Panc1 (cell line): ENCODE results near the gene ENTREP1. TPM values are rescaled to one million over a fixed set of nuclear protein-coding genes. Genes with fewer than 3 reads are reported as not detected.

ENCODE experiments used
- ATAC-seq: fragments of 200-7000 bp; cut with Tn5 transposase; 2 replicates; pipeline ENCODE4 v1.9.1; 2020; ENCODE audit warnings: mild to moderate bottlenecking, moderate library complexity
- BruUV-seq: library from RNA; stranded (reverse); fragments of 400-500 nt; replicated peaks from 2 replicates; lab custom pipeline; 2021; lab: Mats Ljungman, UMichigan
- CTCF ChIA-PET: fragments of 300-600 bp; sonication (Branson Sonifier 250); formaldehyde crosslinking; loops from one replicate; lab custom pipeline; 2022; ENCODE audit warnings: antibody characterized with exemption; lab: Charles Lee
- POLR2A ChIA-PET: fragments of 300-600 bp; sonication (Branson Sonifier 250); formaldehyde crosslinking; loops from one replicate; lab custom pipeline; 2022; ENCODE audit warnings: antibody characterized with exemption; lab: Charles Lee
- DNase-seq: peaks from one replicate; pipeline ENCODE4 v3.0.0-alpha.2; 2010; ENCODE audit warnings: low read depth, low spot score
- H3K27ac ChIP-seq: 2 replicates; pipeline ENCODE4 v1.5.1; 2011; ENCODE audit warnings: mild to moderate bottlenecking, low read length, inconsistent platforms
- H3K27me3 ChIP-seq: fragments of 200-500 bp; sonication (Bioruptor generic); 2 replicates; pipeline ENCODE4 v1.6.0; 2014; ENCODE audit warnings: low read length, inconsistent platforms; ENCODE audit not compliant: control insufficient read depth, insufficient read depth
- H3K36me3 ChIP-seq: fragments of 200-500 bp; sonication (Bioruptor generic); 2 replicates; pipeline ENCODE4 v1.5.1; 2014; ENCODE audit warnings: inconsistent platforms, mild to moderate bottlenecking, low read length, moderate library complexity; ENCODE audit not compliant: control insufficient read depth, insufficient read depth
- H3K4me1 ChIP-seq: 2 replicates; pipeline ENCODE4 v1.5.1; 2011; ENCODE audit warnings: inconsistent platforms, mild to moderate bottlenecking, low read length, moderate library complexity; ENCODE audit not compliant: control insufficient read depth, insufficient read depth
- H3K4me3 ChIP-seq, 2 experiments: 2 replicates each; pipeline ENCODE4 v1.5.1; 2011 to 2012; ENCODE audit warnings: low read depth in 2 of 2, low read length in 2 of 2, mild to moderate bottlenecking in 2 of 2, inconsistent platforms in 1 of 2, moderate library complexity in 1 of 2
- H3K9me3 ChIP-seq: fragments of 200-500 bp; sonication (Bioruptor generic); 2 replicates; pipeline ENCODE4 v1.5.1; 2014; ENCODE audit warnings: low read depth, mild to moderate bottlenecking, inconsistent platforms, low read length, moderate library complexity; ENCODE audit not compliant: control insufficient read depth, insufficient read depth
- POLR2AphosphoS5 ChIP-seq: IDR thresholded peaks from 2 replicates; pipeline ENCODE4 v1.6.1; 2012; ENCODE audit warnings: mild to moderate bottlenecking, low read depth, low read length, moderate library complexity
- SIN3A ChIP-seq: IDR thresholded peaks from 2 replicates; pipeline ENCODE4 v1.6.1; 2012; ENCODE audit warnings: low read depth, mild to moderate bottlenecking, low read length, moderate library complexity, borderline replicate concordance; ENCODE audit not compliant: insufficient read depth
- TCF7L2 ChIP-seq: IDR thresholded peaks from 2 replicates; pipeline ENCODE4 v1.6.1; 2011; ENCODE audit warnings: mild to moderate bottlenecking, low read depth, low read length, inconsistent platforms
- in situ Hi-C: cut with HindIII; loops from 2 replicates; pipeline ENCODE4 v1.10.0; 2016; ENCODE audit warnings: low sequenced_read_pairs, low pct_unique_long_range_greater_than_20kb
- intact Hi-C: fragments of 100-400 bp; cut with micrococcal nuclease; formaldehyde crosslinking; loops from one replicate; pipeline ENCODE4 v1.10.0; 2022; ENCODE audit not compliant: unreplicated experiment
- total RNA-seq: library from RNA; stranded (reverse); gene quantifications from one replicate; pipeline ENCODE4 v1.2.1, GENCODE V29; 2021; ENCODE audit not compliant: unreplicated experiment
- TF ChIP-seq, protein P1 (sequence below): fragments of 450-650 bp; IDR thresholded peaks from 2 replicates; pipeline ENCODE4 v1.5.1; 2017; ENCODE audit warnings: mild to moderate bottlenecking
- TF ChIP-seq, protein P2 (sequence below), 2 experiments: IDR thresholded peaks; 2 replicates each; pipeline ENCODE4 v1.6.1; 2011 to 2012; ENCODE audit warnings: low read depth in 2 of 2, control low read depth in 1 of 2, low read length in 1 of 2, mild to moderate bottlenecking in 1 of 2, moderate library complexity in 1 of 2; ENCODE audit not compliant: insufficient read depth in 1 of 2

ENTREP1 gene
- total RNA-seq, 1 experiment from 2014 or later = 0.13 TPM

DNA sequence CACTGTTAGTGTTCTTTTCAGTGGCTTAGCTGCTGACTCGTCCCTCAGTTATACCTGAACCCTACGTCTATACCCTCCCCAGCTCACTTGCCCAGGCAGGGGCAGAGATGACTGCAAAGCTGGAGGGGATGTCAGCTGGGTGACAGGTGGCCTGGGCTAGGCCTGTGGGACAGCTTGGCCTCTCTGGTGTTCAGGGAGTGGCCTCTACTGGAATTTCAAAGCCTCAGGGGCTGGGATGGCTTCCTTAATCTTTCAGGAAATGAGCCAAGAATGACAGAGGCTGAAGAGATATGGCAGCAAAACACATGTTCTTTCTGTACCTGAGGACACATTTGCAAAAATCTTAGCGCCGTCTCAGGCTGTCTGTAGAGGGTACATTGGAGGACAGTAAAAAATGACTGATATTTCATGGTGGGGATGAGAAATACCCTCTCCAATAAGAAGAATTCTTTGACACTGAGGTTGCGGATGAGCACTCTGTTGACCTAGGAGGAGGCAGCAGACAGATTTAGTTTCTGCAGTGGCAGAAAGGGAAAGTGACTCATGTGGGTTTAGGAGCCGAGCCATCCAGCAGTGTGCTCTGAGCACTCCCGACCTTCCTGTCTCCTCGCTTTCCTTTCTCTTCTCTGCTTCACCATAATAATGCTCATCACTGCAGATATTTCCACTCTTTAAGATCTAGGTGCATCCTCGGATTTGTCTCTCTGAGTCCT is 54.4 kb downstream of the ENTREP1 start:
- H3K27ac ChIP-seq = no peak overlapping the region
- ATAC-seq = no peak
- TF ChIP-seq, protein P1, sequence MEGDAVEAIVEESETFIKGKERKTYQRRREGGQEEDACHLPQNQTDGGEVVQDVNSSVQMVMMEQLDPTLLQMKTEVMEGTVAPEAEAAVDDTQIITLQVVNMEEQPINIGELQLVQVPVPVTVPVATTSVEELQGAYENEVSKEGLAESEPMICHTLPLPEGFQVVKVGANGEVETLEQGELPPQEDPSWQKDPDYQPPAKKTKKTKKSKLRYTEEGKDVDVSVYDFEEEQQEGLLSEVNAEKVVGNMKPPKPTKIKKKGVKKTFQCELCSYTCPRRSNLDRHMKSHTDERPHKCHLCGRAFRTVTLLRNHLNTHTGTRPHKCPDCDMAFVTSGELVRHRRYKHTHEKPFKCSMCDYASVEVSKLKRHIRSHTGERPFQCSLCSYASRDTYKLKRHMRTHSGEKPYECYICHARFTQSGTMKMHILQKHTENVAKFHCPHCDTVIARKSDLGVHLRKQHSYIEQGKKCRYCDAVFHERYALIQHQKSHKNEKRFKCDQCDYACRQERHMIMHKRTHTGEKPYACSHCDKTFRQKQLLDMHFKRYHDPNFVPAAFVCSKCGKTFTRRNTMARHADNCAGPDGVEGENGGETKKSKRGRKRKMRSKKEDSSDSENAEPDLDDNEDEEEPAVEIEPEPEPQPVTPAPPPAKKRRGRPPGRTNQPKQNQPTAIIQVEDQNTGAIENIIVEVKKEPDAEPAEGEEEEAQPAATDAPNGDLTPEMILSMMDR = no peak
- TF ChIP-seq, protein P2, sequence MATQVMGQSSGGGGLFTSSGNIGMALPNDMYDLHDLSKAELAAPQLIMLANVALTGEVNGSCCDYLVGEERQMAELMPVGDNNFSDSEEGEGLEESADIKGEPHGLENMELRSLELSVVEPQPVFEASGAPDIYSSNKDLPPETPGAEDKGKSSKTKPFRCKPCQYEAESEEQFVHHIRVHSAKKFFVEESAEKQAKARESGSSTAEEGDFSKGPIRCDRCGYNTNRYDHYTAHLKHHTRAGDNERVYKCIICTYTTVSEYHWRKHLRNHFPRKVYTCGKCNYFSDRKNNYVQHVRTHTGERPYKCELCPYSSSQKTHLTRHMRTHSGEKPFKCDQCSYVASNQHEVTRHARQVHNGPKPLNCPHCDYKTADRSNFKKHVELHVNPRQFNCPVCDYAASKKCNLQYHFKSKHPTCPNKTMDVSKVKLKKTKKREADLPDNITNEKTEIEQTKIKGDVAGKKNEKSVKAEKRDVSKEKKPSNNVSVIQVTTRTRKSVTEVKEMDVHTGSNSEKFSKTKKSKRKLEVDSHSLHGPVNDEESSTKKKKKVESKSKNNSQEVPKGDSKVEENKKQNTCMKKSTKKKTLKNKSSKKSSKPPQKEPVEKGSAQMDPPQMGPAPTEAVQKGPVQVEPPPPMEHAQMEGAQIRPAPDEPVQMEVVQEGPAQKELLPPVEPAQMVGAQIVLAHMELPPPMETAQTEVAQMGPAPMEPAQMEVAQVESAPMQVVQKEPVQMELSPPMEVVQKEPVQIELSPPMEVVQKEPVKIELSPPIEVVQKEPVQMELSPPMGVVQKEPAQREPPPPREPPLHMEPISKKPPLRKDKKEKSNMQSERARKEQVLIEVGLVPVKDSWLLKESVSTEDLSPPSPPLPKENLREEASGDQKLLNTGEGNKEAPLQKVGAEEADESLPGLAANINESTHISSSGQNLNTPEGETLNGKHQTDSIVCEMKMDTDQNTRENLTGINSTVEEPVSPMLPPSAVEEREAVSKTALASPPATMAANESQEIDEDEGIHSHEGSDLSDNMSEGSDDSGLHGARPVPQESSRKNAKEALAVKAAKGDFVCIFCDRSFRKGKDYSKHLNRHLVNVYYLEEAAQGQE (IDR thresholded peaks at IDR 0.05; ENCODE audit: insufficient read depth in 1 of 2, low read depth in 2 of 2, low read length in 1 of 2) = no peak
- no peak for TF ChIP-seq POLR2AphosphoS5
- TF ChIP-seq SIN3A = no peak
- TF ChIP-seq TCF7L2 = no peak
- BruUV-seq = no TSS peak
- no peak for DNase-seq
- intact Hi-C loops (no loop called here), in situ Hi-C loops (no loop called here)
- ChIA-PET CTCF (no interaction called here), POLR2A (no interaction called here)
- H3K27me3 ChIP-seq = no peaks in the 10 kb centered on the region
- no peaks in the 10 kb centered on the region for H3K36me3 ChIP-seq
- H3K4me1 ChIP-seq = no peaks in the 10 kb centered on the region
- H3K9me3 ChIP-seq = no peaks in the 10 kb centered on the region
- H3K4me3 ChIP-seq = no peak overlapping the region

DNA sequence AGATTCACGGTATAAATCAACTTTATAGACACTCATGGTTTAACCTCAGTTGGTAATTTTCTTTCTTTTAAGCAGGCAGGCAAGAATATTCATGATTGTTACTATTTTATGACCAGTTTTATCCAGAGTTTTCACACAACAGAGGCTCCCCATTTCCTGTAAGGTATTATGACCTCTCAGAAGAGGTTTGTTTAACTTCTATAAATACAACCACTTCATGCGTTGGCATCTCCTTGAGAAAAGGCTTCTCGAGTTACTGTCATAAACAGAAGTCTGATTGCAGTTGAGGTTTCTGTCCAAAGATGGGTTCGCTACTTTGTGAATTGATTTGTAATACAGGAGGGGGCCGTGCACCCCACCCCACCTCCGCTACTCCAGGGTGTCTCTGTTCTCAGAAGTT is 55.3 kb downstream of the ENTREP1 start:
- BruUV-seq = no TSS peak
- in situ Hi-C loops (no loop called here), intact Hi-C loops (no loop called here)
- DNase-seq (no peak), ATAC-seq (no peak)
- ChIA-PET POLR2A (no interaction called here), CTCF (no interaction called here)
- Histone ChIP-seq H3K27ac (no peak overlapping the region), H3K4me3 (no peak overlapping the region), H3K9me3 (no peaks in the 10 kb centered on the region), H3K27me3 (no peaks in the 10 kb centered on the region), H3K4me1 (no peaks in the 10 kb centered on the region), H3K36me3 (no peaks in the 10 kb centered on the region)
- TF ChIP-seq TCF7L2 (no peak), SIN3A (no peak), POLR2AphosphoS5 (no peak)
- TF ChIP-seq, protein P1 = no peak
- TF ChIP-seq, protein P2 (IDR thresholded peaks at IDR 0.05; ENCODE audit: insufficient read depth in 1 of 2, low read depth in 2 of 2, low read length in 1 of 2) = no peak
